SW480 (cell line): ENCODE data around the gene PIK3R1.
A peak's percentile ranks its signal among the peaks of the same experiment; 100 is the strongest.

Experiments
- DNase-seq: peaks from one replicate; pipeline ENCODE4 v3.0.0-alpha.2; 2016; ENCODE audit warnings: low spot score

The PIK3R1 gene

GRCh38 chr5:68299105-68299504 is 83.5 kb downstream of the PIK3R1 start:
- DNase-seq = no peak

- no peak for DNase-seq
Observed at GRCh38 chr5:68299575-68299974, 84.0 kb downstream of the PIK3R1 start.

- peak; percentile 76 for DNase-seq
Observed at GRCh38 chr5:68303038-68303738, 87.6 kb downstream of the PIK3R1 start.

GRCh38 chr5:68303754-68304420 is 88.3 kb downstream of the PIK3R1 start:
- no peak for DNase-seq

GRCh38 chr5:68304421-68305052 is 89.0 kb downstream of the PIK3R1 start:
- DNase-seq = no peak

- DNase-seq = no peak
Observed at GRCh38 chr5:68305223-68305870, 89.8 kb downstream of the PIK3R1 start.

- DNase-seq = no peak
Observed at GRCh38 chr5:68306361-68307014, 90.9 kb downstream of the PIK3R1 start.

GRCh38 chr5:68313336-68313735 is 97.8 kb downstream of the PIK3R1 start:
- peak; percentile 93 for DNase-seq

GRCh38 chr5:68314465-68314864 is 98.9 kb downstream of the PIK3R1 start:
- no peak for DNase-seq

- peak; percentile 56 for DNase-seq
Observed at GRCh38 chr5:68315679-68316271, 100.2 kb downstream of the PIK3R1 start.

GRCh38 chr5:68316469-68316868 is 100.9 kb downstream of the PIK3R1 start:
- DNase-seq = no peak

- DNase-seq = no peak
Observed at GRCh38 chr5:68317646-68318045, 102.1 kb downstream of the PIK3R1 start.

GRCh38 chr5:68318955-68319705 is 103.6 kb downstream of the PIK3R1 start:
- DNase-seq = no peak

GRCh38 chr5:68319706-68320412 is 104.3 kb downstream of the PIK3R1 start:
- no peak for DNase-seq

- no peak for DNase-seq
Observed at GRCh38 chr5:68320413-68320986, 104.9 kb downstream of the PIK3R1 start.

- DNase-seq = no peak
Observed at GRCh38 chr5:68325065-68325580, 109.6 kb downstream of the PIK3R1 start.

GRCh38 chr5:68329554-68330255 is 114.1 kb downstream of the PIK3R1 start:
- DNase-seq = no peak

GRCh38 chr5:68330574-68330973 is 115.0 kb downstream of the PIK3R1 start:
- DNase-seq = peak; percentile 9
